H1 (cell line): ENCODE results near the gene RPAP3. TPM values are rescaled to one million over a fixed set of nuclear protein-coding genes. Genes with fewer than 3 reads are reported as not detected.

ENCODE experiments used
- RBBP5 ChIP-seq: IDR thresholded peaks from 2 replicates; pipeline ENCODE4 v1.7.1; 2012; ENCODE audit warnings: low read depth, mild to moderate bottlenecking, inconsistent platforms, low read length, moderate library complexity, borderline replicate concordance
- TEAD4 ChIP-seq: IDR thresholded peaks from 2 replicates; pipeline ENCODE4 v1.6.1; 2012; ENCODE audit warnings: low read depth, low read length, inconsistent platforms, mixed read lengths
- YY1 ChIP-seq: IDR thresholded peaks from 2 replicates; pipeline ENCODE4 v1.6.1; 2011; ENCODE audit warnings: low read depth, mild to moderate bottlenecking, low read length
- polyA plus RNA-seq, 7 experiments: library from polyadenylated mRNA; depleted of rRNA in 3 of 7; stranded (reverse) in 5 of 7; unstranded in 2 of 7; fragments of >200 nt in 5 of 7; fragments of 200-250 nt in 2 of 7; gene quantifications; 1 replicate in 5 of 7; 2 replicates in 1 of 7; 4 replicates in 1 of 7; pipeline versions ENCODE4 v1.2.1 to v1.2.3, GENCODE V29; 2011 to 2013; ENCODE audit warnings: missing spikeins in 2 of 7, mixed read lengths in 2 of 7
- total RNA-seq: library from RNA; stranded (reverse); fragmentation: NEBNext Ultra II Directional; extraction: Animal tissue kit (Norgen Biotek cat#: 25700); gene quantifications from 2 replicates; pipeline ENCODE4 v1.2.1, GENCODE V29; 2021
- TF ChIP-seq, protein P1 (sequence below): IDR thresholded peaks from 2 replicates; pipeline ENCODE4 v1.6.1; 2012; ENCODE audit warnings: low read length, inconsistent platforms

The RPAP3 gene
- total and polyA plus RNA-seq, 2 of the 8 experiments (the other 6 are each of a cell fraction or from before 2014, with no cell fraction given), result 6.4 to 60.5 TPM

DNA sequence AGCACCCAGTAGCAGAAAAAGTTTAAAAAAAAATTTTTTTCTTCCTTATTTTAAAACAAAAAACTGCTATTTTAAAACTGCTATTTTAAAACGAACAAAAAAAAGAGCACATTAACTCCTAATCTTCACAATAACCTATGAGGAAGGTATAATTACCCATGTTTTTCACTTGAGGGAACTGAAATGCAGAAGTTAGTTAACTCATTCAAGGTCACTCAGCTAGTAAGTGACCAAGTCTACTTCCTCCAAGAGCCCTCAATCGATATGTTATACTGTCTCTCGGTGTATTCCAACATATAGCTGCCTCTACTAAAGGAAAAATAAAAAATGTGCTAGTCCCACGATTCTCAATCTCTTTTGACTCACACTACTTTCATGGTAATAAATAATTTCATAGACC is 7.8 kb downstream of the RPAP3 start (continued):
- TF ChIP-seq TEAD4 (no peak), RBBP5 (no peak), YY1 (no peak)
- TF ChIP-seq, protein P1, sequence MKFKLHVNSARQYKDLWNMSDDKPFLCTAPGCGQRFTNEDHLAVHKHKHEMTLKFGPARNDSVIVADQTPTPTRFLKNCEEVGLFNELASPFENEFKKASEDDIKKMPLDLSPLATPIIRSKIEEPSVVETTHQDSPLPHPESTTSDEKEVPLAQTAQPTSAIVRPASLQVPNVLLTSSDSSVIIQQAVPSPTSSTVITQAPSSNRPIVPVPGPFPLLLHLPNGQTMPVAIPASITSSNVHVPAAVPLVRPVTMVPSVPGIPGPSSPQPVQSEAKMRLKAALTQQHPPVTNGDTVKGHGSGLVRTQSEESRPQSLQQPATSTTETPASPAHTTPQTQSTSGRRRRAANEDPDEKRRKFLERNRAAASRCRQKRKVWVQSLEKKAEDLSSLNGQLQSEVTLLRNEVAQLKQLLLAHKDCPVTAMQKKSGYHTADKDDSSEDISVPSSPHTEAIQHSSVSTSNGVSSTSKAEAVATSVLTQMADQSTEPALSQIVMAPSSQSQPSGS, result no peak
